ENCODE results near the gene BAX.
A peak's percentile ranks its signal among the peaks of the same experiment; 100 is the strongest.

The BAX gene

DNA sequence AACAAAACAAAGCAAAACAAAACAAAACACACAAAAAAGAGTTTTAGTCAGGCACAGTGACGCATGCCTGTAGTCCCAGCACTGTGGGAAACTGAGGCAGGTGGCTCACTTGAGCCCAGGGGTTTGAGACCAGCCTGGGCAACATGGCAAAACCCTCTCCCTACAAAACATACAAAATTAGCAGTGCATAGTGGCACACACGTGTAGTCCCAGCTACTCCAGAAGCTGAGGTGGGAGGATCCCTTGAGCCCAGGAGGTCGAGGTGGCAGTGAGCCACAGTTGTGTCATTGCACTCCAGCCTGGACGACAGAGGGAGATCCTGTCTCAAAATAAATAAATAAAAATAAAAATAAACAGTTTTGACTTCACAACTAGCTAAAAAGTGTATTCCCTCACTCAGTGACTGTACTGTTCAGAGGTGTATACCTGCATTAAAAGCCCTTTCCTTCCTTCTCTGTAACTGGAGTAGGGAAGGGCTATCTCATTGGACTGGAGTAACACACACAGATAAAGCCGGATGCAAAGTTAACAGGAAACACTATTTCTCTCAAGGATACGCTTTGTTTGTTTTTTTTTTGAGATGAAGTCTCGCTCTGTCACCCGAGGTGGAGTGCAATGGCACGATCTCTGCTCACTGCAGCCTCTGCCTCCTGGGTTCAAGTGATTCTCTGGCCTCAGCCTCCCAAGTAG, 3.7 kb upstream of the BAX start:
- no peak for TF ChIP-seq CTCF (conservative IDR thresholded peaks at IDR 0.05; ENCODE audit: low read depth)
- DNase-seq (ENCODE audit: low spot score) = no peak
- ChIA-PET POLR2A (ENCODE audit: low non-redundant PET) (no interaction called here), CTCF (interaction anchor here (1.2 kb wide), 1 partner anchor 20 kb away, joined by 4 read pairs; no protein-coding TSS in a partner anchor)
- no peak overlapping the region for H3K27ac ChIP-seq

- H3K27ac ChIP-seq = peak overlapping the region; percentile 85; the same call in 1 of the 2 replicates
- POLR2A ChIA-PET (ENCODE audit: low non-redundant PET) = interaction anchor here (0.8 to 1.2 kb wide), 2 partner anchors 9 to 77 kb away, joined by 3 to 5 read pairs; no protein-coding TSS in a partner anchor
- DNase-seq (ENCODE audit: low spot score) = no peak
- no peak for TF ChIP-seq CTCF (conservative IDR thresholded peaks at IDR 0.05; ENCODE audit: low read depth)
- CTCF ChIA-PET = interaction anchor here (0.6 kb wide), 1 partner anchor 158 kb away, joined by 3 read pairs; no protein-coding TSS in a partner anchor
These were observed 1.5 kb upstream of the BAX start for GRCh38 chr19:48953141-48953540.

GRCh38 chr19:48953990-48954594, 583 bp upstream of the BAX start:
- peak overlapping the region; percentile 85 for H3K27ac ChIP-seq
- CTCF ChIA-PET = interaction anchor here (0.6 kb wide), 2 partner anchors 54 to 60 kb away, joined by 4 to 5 read pairs; no protein-coding TSS in a partner anchor
- POLR2A ChIA-PET (ENCODE audit: low non-redundant PET) = interaction anchor here (0.6 kb wide), 2 partner anchors 21 to 400 kb away, joined by 3 to 9 read pairs; no protein-coding TSS in a partner anchor
- DNase-seq (ENCODE audit: low spot score) = no peak
- TF ChIP-seq CTCF (conservative IDR thresholded peaks at IDR 0.05; ENCODE audit: low read depth) = no peak

- DNase-seq (ENCODE audit: low spot score) = no peak
- POLR2A ChIA-PET (ENCODE audit: low non-redundant PET) = interaction anchor here (0.5 kb wide), 1 partner anchor 166 kb away, joined by 3 read pairs; no protein-coding TSS in a partner anchor
- CTCF ChIA-PET = interaction anchor here (0.7 kb wide), 1 partner anchor 195 kb away, joined by 3 read pairs; no protein-coding TSS in a partner anchor
- peak overlapping the region; percentile 85 for H3K27ac ChIP-seq
- no peak for TF ChIP-seq CTCF (conservative IDR thresholded peaks at IDR 0.05; ENCODE audit: low read depth)
These were observed 758 bp downstream of the BAX start for GRCh38 chr19:48955308-48955958.

DNA sequence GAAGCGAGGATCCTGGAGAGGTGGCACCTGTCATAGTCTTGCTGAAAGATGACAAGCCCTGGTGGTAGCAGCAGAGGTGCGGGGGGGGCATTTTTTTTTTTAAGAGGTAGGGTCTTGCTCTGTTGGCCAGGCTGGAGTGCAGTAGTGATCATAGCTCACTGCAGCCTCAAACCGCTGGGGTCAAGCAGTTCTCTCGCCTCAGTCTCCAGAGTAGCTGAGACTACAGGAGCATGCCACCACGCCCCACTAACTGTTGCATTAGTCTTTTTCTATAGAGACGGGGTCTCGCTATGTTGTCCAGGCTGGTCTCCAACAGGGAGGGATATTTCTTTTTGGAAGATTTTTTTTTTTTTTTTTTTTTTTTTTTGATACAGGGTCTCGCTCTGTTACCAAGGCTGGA, 3.3 kb downstream of the BAX start:
- DNase-seq (ENCODE audit: low spot score) = no peak
- no peak overlapping the region; the same call in 1 of the 2 replicates for H3K27ac ChIP-seq
- POLR2A ChIA-PET (ENCODE audit: low non-redundant PET) = interaction anchor here (0.7 kb wide), 1 partner anchor 236 kb away, joined by 8 read pairs; no protein-coding TSS in a partner anchor
- no peak for TF ChIP-seq CTCF (conservative IDR thresholded peaks at IDR 0.05; ENCODE audit: low read depth)
- CTCF ChIA-PET = no interaction called here

Data from RWPE1 (cell line).